Endothelial cell of umbilical vein (primary cell): ENCODE measurements around the gene ARMC8.

Experiments used
- EZH2 ChIP-seq: IDR thresholded peaks from 2 replicates; pipeline ENCODE4 v1.6.1; 2012; ENCODE audit warnings: borderline replicate concordance, low read depth, mild to moderate bottlenecking, moderate library complexity, low read length, inconsistent platforms; ENCODE audit not compliant: severe bottlenecking
- FOS ChIP-seq: IDR thresholded peaks from 2 replicates; pipeline ENCODE4 v1.6.1; 2011; ENCODE audit warnings: mild to moderate bottlenecking, low read length, moderate library complexity, borderline replicate concordance; ENCODE audit not compliant: insufficient read depth
- GATA2 ChIP-seq: IDR thresholded peaks from 2 replicates; pipeline ENCODE4 v1.7.0; 2011; ENCODE audit warnings: low read depth, mild to moderate bottlenecking, moderate library complexity, mixed read lengths, low read length; ENCODE audit not compliant: insufficient read length, insufficient read depth
- JUN ChIP-seq: IDR thresholded peaks from 2 replicates; pipeline ENCODE4 v1.6.1; 2011; ENCODE audit warnings: borderline replicate concordance, low read depth; ENCODE audit not compliant: insufficient read length, insufficient read depth
- MYC ChIP-seq: IDR thresholded peaks from one replicate; pipeline ENCODE4 v1.6.1; 2011; ENCODE audit warnings: mild to moderate bottlenecking, low read depth, low read length
- POLR2A ChIP-seq: IDR thresholded peaks from 2 replicates; pipeline ENCODE4 v1.6.1; 2012; ENCODE audit warnings: low read depth, mild to moderate bottlenecking, control low read depth, low read length
- POLR2AphosphoS5 ChIP-seq: IDR thresholded peaks from 2 replicates; pipeline ENCODE4 v1.6.1; 2012; ENCODE audit warnings: low read depth, mild to moderate bottlenecking, control low read depth, low read length, moderate library complexity; ENCODE audit not compliant: insufficient read depth
- TF ChIP-seq, protein P1 (sequence below), 2 donors: IDR thresholded peaks; 1 replicate in 1 of 2; 2 replicates in 1 of 2; pipeline ENCODE4 v1.5.1; 2011; ENCODE audit warnings: low read length in 2 of 2, mild to moderate bottlenecking in 2 of 2, moderate library complexity in 2 of 2, control low read depth in 1 of 2, inconsistent platforms in 1 of 2, low read depth in 1 of 2; ENCODE audit not compliant: insufficient read depth in 1 of 2; ENCODE audit errors: extremely low read depth in 1 of 2
- TF ChIP-seq, protein P2 (sequence below): IDR thresholded peaks from 2 replicates; pipeline ENCODE4 v1.6.1; 2011; ENCODE audit not compliant: insufficient read depth, insufficient read length

DNA sequence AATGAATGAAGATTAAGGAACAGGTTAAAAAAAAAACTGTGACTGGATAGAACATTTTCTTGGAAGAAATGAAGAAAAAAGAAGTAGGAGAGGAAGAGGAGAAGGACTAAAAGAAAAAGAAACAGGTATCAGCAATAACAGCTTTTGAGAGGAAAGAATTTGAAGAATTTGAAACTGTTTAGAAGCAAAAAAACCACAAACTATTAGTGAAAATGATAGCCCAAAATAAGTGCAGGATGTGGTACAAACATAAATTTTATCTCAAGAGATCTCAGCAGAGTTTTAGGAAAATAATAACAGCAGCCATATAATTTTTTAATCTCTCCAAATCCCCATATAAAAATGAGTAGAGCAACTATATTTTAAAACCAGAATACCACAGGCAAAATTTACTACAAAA lies 46.2 kb upstream of the ARMC8 start:
- TF ChIP-seq, protein P1, sequence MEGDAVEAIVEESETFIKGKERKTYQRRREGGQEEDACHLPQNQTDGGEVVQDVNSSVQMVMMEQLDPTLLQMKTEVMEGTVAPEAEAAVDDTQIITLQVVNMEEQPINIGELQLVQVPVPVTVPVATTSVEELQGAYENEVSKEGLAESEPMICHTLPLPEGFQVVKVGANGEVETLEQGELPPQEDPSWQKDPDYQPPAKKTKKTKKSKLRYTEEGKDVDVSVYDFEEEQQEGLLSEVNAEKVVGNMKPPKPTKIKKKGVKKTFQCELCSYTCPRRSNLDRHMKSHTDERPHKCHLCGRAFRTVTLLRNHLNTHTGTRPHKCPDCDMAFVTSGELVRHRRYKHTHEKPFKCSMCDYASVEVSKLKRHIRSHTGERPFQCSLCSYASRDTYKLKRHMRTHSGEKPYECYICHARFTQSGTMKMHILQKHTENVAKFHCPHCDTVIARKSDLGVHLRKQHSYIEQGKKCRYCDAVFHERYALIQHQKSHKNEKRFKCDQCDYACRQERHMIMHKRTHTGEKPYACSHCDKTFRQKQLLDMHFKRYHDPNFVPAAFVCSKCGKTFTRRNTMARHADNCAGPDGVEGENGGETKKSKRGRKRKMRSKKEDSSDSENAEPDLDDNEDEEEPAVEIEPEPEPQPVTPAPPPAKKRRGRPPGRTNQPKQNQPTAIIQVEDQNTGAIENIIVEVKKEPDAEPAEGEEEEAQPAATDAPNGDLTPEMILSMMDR (IDR thresholded peaks at IDR 0.05; ENCODE audit: extremely low read depth in 1 of 2, insufficient read depth in 1 of 2, low read depth in 1 of 2, low read length in 2 of 2) = no peak
- TF ChIP-seq POLR2A (no peak), EZH2 (no peak), POLR2AphosphoS5 (no peak), JUN (no peak), MYC (no peak), FOS (no peak), GATA2 (no peak)
- TF ChIP-seq, protein P2, sequence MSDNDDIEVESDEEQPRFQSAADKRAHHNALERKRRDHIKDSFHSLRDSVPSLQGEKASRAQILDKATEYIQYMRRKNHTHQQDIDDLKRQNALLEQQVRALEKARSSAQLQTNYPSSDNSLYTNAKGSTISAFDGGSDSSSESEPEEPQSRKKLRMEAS = no peak
